ENCODE measurements around the gene CYB5B.

CYB5B gene

DNA sequence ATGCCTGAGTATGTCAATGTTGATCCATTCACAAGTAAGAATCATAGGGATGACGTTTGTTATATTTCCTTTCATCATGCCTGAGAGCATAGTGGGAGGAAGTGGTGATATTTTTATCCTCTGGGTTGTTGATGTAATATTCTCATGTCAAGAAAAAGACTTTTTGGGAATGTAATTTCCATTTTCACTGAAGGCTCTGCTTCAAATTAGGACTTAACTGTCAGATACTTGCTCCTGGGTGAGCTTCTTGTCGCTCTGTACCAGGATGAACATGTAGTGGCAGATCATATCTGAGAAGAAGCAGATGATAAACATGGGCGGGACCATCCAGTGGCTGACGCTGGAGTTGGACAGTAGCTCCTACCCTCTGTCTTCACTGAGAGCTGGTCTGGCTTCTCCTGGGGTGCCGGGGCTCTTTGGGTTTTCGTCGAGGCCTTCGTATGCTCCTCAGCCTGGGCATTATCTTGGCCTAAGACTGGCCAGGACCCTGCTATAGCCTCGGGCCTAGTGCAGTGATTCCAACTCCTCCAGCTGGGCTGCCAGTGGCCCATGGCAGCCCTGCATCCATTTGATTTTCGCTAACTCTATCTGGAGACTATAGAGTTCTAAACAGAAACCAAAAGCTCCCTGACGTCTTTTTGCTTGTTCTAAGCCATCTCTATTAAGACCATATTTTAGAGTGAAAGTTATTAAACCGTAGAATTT, 19.7 kb downstream of the CYB5B start:
- DNase-seq (ENCODE audit: low read depth in 1 of 2, low spot score in 1 of 2): no peak

- DNase-seq (ENCODE audit: low read depth in 1 of 2, low spot score in 1 of 2): no peak
Observed at GRCh38 chr16:69444873-69445517, 20.6 kb downstream of the CYB5B start.

- DNase-seq (ENCODE audit: low read depth in 1 of 2, low spot score in 1 of 2): no peak
Observed at GRCh38 chr16:69448470-69449193, 24.2 kb downstream of the CYB5B start.

- DNase-seq (ENCODE audit: low read depth in 1 of 2, low spot score in 1 of 2): no peak
Observed at GRCh38 chr16:69451166-69451565, 26.7 kb downstream of the CYB5B start.

DNA sequence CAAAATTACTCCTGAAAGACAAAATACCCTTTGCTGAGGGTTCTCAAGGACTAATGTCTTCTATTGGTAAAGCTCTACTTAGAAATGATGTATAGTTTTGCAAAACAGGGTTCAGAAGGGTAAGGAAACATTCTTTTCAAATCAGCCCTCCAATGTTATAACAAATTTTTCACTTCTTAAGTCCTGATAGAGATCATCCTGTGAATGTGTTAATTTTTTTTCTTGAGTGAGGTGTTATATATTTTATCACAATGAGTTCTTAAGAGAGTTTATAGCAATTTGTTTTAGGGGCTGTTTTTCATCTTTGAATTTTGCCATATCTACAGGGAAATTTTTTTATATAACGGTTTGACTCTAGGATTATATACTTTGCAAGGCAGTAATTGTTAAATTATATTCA, 29.5 kb downstream of the CYB5B start:
- no peak for DNase-seq (ENCODE audit: low read depth in 1 of 2, low spot score in 1 of 2)

DNA sequence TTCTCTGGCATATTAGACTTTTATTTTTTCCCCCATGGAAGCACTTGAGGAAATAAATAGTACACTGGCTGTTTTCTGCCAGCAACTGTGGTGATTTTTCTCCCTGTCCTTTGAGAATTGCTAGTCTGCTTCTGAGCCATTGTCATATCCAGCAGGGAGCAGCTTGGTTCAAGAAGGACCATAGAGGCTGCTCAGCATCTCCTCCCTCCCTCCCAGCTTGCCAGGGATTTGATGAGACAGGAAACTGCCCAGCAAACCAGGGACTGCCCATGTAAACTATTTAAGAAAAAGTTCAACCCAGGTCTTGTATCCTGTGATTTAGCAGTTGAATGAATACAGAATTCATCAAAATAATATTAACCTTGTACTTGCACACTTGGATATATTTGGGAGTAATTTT, 39.5 kb downstream of the CYB5B start:
- DNase-seq (ENCODE audit: low read depth in 1 of 2, low spot score in 1 of 2): no peak

GRCh38 chr16:69465083-69465721, 40.8 kb downstream of the CYB5B start:
- no peak for DNase-seq (ENCODE audit: low read depth in 1 of 2, low spot score in 1 of 2)

- DNase-seq (ENCODE audit: low read depth in 1 of 2, low spot score in 1 of 2): no peak
Observed at GRCh38 chr16:69465881-69466280, 41.5 kb downstream of the CYB5B start.

GRCh38 chr16:69466547-69466946, 42.1 kb downstream of the CYB5B start:
- no peak for DNase-seq (ENCODE audit: low read depth in 1 of 2, low spot score in 1 of 2)

DNA sequence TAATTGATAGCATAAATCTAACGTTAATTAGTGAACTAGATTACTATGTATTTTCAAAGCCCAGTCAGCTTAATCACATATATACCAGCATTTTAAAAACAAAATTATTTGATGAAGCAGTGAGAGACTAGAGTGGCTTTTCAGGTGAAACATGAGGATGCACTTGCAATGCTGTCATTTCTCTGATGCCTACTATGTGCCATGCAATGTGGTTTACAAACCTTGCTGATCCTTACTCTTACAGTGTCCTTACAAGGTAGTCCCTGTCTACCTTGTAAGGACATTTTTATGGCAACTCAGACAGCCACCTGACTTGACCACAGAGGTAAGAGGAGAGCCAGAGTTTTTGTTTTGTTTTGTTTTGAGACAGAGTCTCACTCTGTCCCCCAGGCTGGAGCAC, 42.7 kb downstream of the CYB5B start:
- no peak for DNase-seq (ENCODE audit: low read depth in 1 of 2, low spot score in 1 of 2)

- DNase-seq (ENCODE audit: low read depth in 1 of 2, low spot score in 1 of 2): no peak
Observed at GRCh38 chr16:69467531-69468204, 43.2 kb downstream of the CYB5B start.

DNA sequence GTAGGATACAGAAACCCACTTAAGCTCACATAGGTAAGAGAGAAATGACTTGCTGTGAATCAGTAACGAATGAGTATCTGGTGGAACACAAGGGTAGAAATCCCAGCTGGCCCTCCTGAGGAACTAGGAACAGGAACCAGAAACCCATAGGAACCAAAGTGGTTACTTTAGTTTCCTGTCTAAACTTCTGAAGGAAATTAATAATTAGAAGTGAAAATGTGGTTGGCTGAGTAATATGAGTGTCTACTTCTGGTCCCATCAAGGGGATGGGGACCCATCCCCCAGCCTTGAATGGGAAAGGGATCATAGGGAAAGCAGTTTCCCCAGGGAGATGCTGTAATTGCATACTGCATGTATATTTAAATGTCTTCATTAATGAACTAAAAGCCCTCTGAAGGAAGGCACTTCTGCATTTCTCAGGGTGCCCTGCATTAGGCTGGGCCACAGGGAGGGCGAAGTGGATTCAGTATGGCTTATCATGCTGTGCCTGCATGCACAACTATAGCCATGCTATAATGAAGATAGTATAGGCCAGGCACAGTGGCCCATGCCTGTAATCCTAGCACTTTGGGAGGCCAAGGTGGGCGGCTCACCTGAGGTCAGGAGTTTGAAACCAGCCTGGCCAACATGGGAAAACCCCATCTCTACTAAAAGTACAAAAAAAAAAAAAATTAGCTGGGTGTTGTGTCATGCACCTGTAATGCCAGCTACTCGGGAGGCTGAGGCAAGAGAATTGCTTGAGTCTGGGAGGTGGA, 45.6 kb downstream of the CYB5B start:
- no peak for DNase-seq (ENCODE audit: low read depth in 1 of 2, low spot score in 1 of 2)

GRCh38 chr16:69471121-69471520, 46.7 kb downstream of the CYB5B start:
- no peak for DNase-seq (ENCODE audit: low read depth in 1 of 2, low spot score in 1 of 2)

DNA sequence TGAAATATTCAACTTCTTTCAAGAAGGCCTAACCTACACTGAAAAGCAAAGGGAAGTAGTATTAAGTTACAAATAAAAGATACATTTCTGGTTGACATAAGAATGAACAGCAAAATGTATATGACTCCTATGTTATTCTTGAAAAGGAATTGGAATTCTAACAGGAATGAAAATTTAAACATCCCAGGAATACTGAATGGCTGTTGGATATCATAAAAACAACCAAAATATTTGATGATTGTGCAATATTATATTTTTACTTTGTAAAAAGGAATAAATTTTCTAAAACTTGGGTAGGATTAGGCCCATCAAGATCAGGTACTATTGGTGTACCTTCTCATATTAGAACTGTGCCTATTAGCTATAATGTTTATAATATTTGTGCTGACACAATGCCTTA, 50.0 kb downstream of the CYB5B start:
- DNase-seq (ENCODE audit: low read depth in 1 of 2, low spot score in 1 of 2): no peak

- no peak for DNase-seq (ENCODE audit: low read depth in 1 of 2, low spot score in 1 of 2)
Observed at GRCh38 chr16:69476920-69477443, 52.6 kb downstream of the CYB5B start.

GRCh38 chr16:69477546-69477945, 53.1 kb downstream of the CYB5B start:
- DNase-seq (ENCODE audit: low read depth in 1 of 2, low spot score in 1 of 2): no peak

- no peak for DNase-seq (ENCODE audit: low read depth in 1 of 2, low spot score in 1 of 2)
Observed at GRCh38 chr16:69478685-69479084, 54.3 kb downstream of the CYB5B start.

- no peak for DNase-seq (ENCODE audit: low read depth in 1 of 2, low spot score in 1 of 2)
Observed at GRCh38 chr16:69479775-69480174, 55.4 kb downstream of the CYB5B start.

GRCh38 chr16:69481901-69482341, 57.5 kb downstream of the CYB5B start:
- no peak for DNase-seq (ENCODE audit: low read depth in 1 of 2, low spot score in 1 of 2)

DNA sequence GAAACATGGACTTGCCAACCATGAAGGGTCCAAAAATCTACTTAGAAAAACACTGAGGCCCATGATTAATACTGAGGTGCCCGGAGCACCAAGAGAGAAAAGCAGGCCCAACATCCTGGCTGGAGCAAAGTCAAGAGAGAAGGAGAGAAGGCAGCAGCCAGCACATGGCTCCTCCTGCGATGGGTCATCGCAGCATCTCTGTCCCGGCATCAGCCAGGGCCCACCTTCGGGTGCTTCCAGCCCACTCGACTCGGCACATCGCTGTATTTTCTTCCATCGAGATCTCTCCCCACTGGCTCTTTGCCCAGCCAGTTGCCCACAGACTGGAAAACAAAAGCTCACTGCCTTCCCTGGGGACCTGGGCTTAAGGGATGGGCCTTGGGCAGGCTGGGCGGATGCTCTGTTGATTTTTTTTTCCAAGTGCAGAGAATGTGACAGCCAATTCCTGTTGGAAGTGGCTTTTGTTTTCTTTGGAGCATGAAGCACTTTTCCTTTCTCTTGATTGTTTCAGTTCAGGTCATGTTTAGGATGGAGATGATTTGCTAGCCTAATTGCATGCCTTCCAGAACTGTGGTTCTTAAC, 58.1 kb downstream of the CYB5B start:
- no peak for DNase-seq (ENCODE audit: low read depth in 1 of 2, low spot score in 1 of 2)

Measured in activated T-helper 1 cell treated with anti-CD3 and anti-CD28 coated beads, Interleukin-2, amount 50 U/mL, for 16 hours (primary cell).